Osteocyte (in vitro differentiated cells): ENCODE data around the gene PPM1D. TPM values are rescaled to one million over a fixed set of nuclear protein-coding genes. Genes with fewer than 3 reads are reported as not detected.

ENCODE experiments used
- DNase-seq: peaks from one replicate; pipeline ENCODE4 v3.0.0; 2021; ENCODE audit warnings: mixed read lengths; ENCODE audit not compliant: unreplicated experiment; ENCODE audit errors: extremely low spot score
- H3K27ac Mint-ChIP-seq: one replicate; pipeline ENCODE4 v1.8.0; 2021; ENCODE audit warnings: mild to moderate bottlenecking, mixed read lengths; ENCODE audit not compliant: unreplicated experiment
- H3K27me3 Mint-ChIP-seq: one replicate; pipeline ENCODE4 v1.8.0; 2021; ENCODE audit warnings: mixed read lengths; ENCODE audit not compliant: unreplicated experiment
- H3K36me3 Mint-ChIP-seq: one replicate; pipeline ENCODE4 v1.8.0; 2021; ENCODE audit warnings: mixed read lengths; ENCODE audit not compliant: unreplicated experiment
- H3K4me1 Mint-ChIP-seq: one replicate; pipeline ENCODE4 v1.8.0; 2021; ENCODE audit warnings: mixed read lengths; ENCODE audit not compliant: unreplicated experiment
- H3K4me3 Mint-ChIP-seq: one replicate; pipeline ENCODE4 v1.8.0; 2021; ENCODE audit warnings: mild to moderate bottlenecking, moderate library complexity, mixed read lengths; ENCODE audit not compliant: unreplicated experiment
- H3K9me3 Mint-ChIP-seq: one replicate; pipeline ENCODE4 v1.8.0; 2021; ENCODE audit warnings: mixed read lengths; ENCODE audit not compliant: unreplicated experiment
- CTCF ChIP-seq: fragments of 200-600 bp; sonication (generic); IDR thresholded peaks from 2 replicates; pipeline ENCODE4 v1.5.0; 2021; ENCODE audit warnings: antibody characterized with exemption, mild to moderate bottlenecking, moderate library complexity
- total RNA-seq: library from RNA; stranded (reverse); gene quantifications from 2 replicates; pipeline ENCODE4 v1.2.1, GENCODE V29; 2021

PPM1D gene
- total RNA-seq, 1 donor from 2014 or later, result 22.1 TPM

GRCh38 chr17:60615840-60616239, 15.8 kb downstream of the PPM1D start:
- H3K9me3 Mint-ChIP-seq, result no peaks in the 10 kb centered on the region
- no peak overlapping the region for H3K4me3 Mint-ChIP-seq
- DNase-seq, result no peak

GRCh38 chr17:60618080-60618479, 18.1 kb downstream of the PPM1D start:
- Mint-ChIP-seq H3K9me3 (no peaks in the 10 kb centered on the region), H3K27ac (no peak overlapping the region), H3K36me3 (peaks cover 4% of the 10 kb centered on the region), H3K4me3 (no peak overlapping the region), H3K27me3 (no peaks in the 10 kb centered on the region), H3K4me1 (peaks cover 35% of the 10 kb centered on the region)
- DNase-seq, result no peak
- no peak for TF ChIP-seq CTCF

More at GRCh38 chr17:60615840-60616239, 15.8 kb downstream of the PPM1D start:
- Mint-ChIP-seq H3K36me3 (peaks cover 4% of the 10 kb centered on the region), H3K27ac (no peak overlapping the region), H3K4me1 (peaks cover 42% of the 10 kb centered on the region), H3K27me3 (no peaks in the 10 kb centered on the region)
- no peak for TF ChIP-seq CTCF

GRCh38 chr17:60618854-60619526, 19.0 kb downstream of the PPM1D start:
- DNase-seq, result no peak
- TF ChIP-seq CTCF, result no peak
- Mint-ChIP-seq H3K4me3 (no peak overlapping the region), H3K9me3 (no peaks in the 10 kb centered on the region), H3K27ac (peak overlapping the region; percentile 12), H3K27me3 (no peaks in the 10 kb centered on the region), H3K36me3 (peaks cover 6% of the 10 kb centered on the region), H3K4me1 (peaks cover 35% of the 10 kb centered on the region)

GRCh38 chr17:60622961-60623360, 23.0 kb downstream of the PPM1D start:
- H3K27me3 Mint-ChIP-seq, result no peaks in the 10 kb centered on the region
- no peak overlapping the region for H3K27ac Mint-ChIP-seq
- H3K4me1 Mint-ChIP-seq, result peaks cover 21% of the 10 kb centered on the region
- H3K9me3 Mint-ChIP-seq, result no peaks in the 10 kb centered on the region
- TF ChIP-seq CTCF, result no peak
- no peak for DNase-seq
- no peak overlapping the region for H3K4me3 Mint-ChIP-seq
- peaks cover 12% of the 10 kb centered on the region for H3K36me3 Mint-ChIP-seq

- peaks cover 21% of the 10 kb centered on the region for H3K4me1 Mint-ChIP-seq
- peaks cover 17% of the 10 kb centered on the region for H3K36me3 Mint-ChIP-seq
- no peak for DNase-seq
- no peak for TF ChIP-seq CTCF
- no peak overlapping the region for H3K4me3 Mint-ChIP-seq
- H3K9me3 Mint-ChIP-seq, result no peaks in the 10 kb centered on the region
- H3K27me3 Mint-ChIP-seq, result no peaks in the 10 kb centered on the region
- H3K27ac Mint-ChIP-seq, result no peak overlapping the region
Measured at GRCh38 chr17:60623415-60623814, 23.4 kb downstream of the PPM1D start.
